HG02970 (cell line): ENCODE data around the gene ISM1.

ENCODE experiments used
- ATAC-seq: cut with Tn5 transposase; IDR thresholded peaks from one replicate; pipeline ENCODE4 v1.9.1; 2021; ENCODE audit warnings: mild to moderate bottlenecking, moderate library complexity, moderate number of reproducible peaks; ENCODE audit not compliant: unreplicated experiment, low FRiP score

ISM1 gene

DNA sequence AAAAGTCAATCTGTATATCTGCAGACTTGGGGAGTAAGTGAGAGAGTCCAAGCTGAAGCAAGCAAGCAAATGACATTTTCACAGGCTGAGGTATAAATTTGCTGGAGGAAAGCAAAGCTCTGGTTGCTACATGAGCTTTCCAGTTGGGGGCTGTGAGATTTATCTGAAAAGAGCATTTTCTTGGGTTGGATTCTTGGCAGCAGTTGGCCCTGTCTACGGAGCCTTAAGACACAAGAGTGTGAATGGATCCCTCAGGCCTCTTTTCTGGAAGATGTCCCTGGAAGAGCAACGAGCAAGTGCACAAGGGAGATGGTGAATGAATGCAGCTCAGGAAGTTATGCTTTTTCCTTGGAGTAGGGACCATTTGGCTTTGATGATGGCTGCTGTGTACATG lies 30.8 kb downstream of the ISM1 start:
- no peak for ATAC-seq

DNA sequence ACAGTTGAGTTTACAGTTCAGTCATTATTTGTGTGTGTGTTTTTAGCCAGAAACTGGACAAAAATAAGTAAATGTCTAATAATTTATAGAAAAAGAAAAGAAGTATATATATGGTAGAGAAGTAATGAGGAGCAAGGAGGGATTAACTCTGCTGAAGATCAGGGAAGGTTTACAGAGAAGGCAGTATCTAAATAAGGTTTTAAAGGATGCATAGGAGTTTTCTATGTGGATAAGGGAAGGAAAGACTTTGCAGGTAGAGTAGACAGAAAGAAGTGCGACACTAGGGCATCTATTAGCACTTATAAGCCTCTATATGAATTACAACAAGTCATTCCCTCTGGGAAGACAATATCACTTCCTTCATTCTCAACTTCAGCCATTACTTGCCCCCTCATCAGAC lies 34.3 kb downstream of the ISM1 start:
- no peak for ATAC-seq

DNA sequence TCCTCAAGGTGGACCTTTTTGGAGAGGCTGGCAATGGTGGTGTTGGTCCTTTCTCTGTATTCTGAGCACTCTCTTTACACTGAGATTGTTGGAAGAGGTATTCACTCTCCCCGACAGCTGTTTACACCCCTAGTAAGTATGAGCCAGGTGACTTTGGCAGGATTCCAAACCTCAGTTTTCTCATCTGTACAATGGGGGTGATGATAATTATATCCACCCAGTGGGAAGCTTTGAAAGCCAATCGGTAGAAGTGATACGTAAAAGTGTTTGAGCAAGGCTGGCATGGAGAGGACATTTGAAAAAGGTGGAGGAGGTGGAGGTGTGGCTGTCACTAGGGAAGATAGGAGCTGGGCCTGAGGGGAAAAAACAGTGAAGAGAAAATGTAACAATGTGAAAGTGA lies 35.5 kb downstream of the ISM1 start:
- ATAC-seq, result no peak

DNA sequence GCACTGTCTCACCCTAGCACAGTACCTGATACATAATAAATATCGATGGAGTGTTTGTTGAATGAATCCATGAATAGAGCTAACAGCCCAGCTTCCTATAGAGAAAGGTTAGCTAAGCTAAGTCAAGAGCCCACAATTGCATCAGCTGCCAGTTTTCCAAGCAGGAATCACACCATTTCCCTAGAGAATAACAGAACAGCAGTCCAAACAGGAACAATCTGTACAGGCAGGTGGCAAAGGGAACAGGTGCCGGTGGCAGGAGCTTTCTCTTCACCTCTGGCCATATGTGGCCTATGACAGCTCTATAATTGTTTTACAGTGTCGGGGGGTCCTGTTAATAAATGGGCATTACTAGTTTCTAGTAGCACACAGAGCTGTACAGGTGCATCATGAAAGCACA lies 38.8 kb downstream of the ISM1 start:
- ATAC-seq, result no peak

DNA sequence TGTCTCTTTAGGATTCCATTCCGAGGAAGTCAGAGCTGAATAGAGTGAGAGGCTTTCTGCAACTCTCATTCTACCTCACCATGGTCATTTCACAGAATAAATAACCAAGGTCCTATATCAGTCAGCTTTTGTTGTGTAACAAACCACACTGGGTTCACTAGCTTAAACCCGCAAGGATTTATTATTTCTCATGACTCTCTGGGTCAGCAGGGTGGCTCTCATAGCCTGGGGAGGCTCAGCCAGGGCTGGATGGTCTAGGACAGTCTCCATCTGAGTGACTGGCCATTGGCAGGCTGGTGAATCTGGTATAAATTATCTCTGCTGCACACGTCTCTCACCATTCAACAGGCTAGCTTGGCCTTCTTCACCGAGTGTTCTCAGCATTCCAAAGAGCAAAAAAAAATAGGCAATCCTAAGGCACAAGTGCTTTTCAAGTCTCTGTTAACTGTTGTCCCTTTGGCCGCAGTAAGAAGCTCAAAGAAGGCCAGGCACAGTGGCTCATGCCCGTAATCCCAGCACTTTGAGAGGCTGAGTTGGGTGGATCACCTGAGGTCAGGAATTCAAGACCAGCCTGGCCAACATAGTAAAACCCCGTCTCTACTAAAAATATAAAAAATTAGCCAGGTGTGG lies 39.7 kb downstream of the ISM1 start:
- ATAC-seq, result no peak

DNA sequence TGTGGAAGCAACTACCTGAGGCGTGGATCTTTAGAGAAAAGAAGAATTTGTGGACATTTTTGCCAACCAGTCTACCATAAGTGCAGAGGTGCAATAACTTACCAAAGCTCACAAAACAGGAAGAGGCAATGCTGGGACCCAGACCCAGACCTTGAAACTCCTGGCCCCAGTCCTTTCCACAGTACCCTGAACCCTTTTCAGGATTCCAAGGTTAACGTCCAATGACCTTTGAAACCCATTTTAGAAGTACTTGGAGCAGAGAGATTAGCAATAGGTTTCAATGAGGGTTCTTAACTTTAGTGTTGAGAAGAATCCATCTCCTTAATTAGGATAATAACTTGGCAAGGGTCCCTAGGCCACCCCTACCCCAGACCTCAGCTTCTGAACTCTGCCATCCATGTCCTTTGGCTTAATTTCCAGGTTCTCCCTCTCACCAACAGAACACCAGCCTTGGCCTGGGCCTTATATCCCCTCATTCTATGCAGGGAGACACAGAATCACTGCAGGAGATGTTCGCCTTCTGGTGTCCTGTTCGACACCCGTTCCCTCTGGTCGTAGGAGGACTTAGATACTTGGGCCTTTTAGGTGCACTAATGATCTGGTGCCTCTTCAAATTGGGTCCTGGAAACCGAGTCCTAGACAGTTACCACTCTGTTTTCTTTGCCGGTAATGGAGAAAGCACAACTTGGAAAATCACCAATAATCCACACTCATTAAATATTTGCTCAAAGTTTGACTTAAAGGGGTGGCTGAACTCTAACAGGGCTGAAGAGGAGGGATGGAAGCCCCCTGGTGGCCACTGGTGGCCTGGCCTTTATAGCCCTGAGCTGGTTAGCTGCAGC lies 40.6 kb downstream of the ISM1 start:
- ATAC-seq, result peak; percentile 53

DNA sequence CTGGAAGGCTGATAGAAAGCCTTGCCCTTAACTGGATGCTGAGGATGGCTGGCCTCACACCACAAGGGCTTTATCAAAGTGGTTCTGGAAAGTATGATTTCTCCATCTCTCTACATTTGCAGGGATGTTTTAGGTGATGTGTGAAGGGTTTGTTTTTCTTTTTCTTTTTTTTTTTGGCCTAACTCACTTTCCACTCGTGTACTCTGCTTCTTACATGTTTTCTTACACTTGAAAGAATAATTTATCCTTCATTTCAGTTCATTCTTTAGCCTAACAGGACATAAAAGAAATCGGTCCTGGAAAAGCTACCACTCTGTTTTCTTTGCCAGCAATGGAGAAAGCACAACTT lies 41.2 kb downstream of the ISM1 start:
- ATAC-seq, result no peak

DNA sequence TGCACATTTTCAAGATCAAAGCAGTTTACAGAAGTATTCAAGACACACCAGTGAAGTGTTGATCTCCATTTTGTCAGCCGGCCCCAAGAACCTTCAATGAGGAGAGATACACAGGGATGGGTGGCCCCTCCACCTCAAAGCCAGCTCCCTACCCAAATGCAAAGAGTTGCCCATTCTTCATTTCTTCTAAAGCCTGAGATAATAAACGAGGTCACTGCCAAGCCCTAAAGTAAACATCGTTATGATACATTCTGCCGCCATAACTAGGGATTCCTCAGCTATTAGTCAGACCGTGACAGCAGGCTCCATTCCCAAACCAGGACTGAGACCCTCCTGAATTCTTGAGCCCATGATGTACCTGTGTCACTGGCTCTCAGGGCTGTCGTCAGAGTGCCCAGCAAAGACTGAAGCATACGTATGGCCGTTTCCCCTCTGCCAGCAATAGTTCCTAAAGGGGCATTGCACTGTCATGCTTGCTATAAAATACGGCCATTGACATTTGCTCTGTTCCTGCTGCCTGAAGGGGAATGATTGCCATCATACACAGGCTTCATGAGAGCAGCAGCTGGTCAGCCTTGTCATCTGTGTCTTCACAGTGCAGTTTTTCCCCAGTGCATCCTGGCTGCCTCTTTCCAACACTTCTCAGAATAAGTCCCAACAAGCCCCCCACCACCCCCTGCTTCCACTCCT lies 41.7 kb downstream of the ISM1 start:
- ATAC-seq, result no peak

DNA sequence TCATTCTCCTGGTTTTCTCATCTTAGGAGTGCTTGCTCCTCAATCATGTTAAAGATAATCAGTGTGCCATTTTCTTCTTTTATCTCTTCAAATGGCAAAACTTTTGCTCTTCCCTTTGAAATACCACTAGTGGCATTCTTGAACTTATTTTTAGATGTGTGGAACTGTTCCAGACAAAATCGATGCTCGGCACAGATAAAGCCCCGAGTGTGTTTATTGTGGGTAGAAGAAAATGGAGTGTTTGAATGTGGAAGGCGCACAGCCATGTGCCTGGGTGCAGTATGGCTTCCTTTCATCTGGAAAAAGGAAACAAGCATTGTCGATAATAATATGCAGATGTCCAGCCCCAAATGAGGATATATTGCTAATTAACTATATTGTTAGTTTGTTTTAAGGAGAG lies 42.4 kb downstream of the ISM1 start:
- no peak for ATAC-seq

DNA sequence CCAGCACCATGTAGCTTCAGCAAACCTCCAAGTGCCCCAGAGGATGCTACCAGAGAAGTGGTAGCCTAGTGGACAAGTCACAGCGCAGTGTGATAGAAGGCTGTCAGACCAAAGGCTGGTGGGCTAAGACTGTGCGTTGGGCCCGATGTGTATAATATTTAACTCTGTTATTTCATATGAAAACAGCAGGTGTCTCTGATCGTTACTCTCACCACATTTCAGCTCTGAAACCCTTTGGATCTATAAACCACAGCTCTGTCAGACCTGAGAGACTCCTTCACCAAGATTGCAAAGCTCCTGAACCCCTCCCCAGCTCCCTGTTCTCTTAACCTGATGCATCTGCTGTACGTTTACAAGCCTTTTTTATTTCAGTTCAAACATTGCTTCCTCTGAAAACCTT lies 43.8 kb downstream of the ISM1 start:
- no peak for ATAC-seq

DNA sequence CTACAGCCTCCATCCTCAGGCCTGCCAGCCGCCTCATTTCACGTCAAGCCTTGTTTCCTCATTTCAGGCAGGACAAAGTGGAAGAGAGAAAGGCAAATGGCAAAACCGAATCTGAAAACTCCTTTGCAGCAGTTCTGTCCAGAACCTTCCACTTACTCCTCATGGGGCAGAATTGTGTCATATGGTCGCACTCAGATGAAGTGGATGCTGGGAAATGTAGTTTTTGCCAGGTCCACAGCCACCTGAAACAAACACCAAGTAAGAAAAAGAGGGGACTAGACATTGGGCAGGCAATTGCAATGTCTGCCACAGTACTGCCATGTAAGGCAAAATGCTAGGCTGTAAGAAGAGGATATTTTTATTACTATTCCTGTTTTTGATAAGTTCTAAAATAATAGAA lies 44.9 kb downstream of the ISM1 start:
- ATAC-seq, result no peak

DNA sequence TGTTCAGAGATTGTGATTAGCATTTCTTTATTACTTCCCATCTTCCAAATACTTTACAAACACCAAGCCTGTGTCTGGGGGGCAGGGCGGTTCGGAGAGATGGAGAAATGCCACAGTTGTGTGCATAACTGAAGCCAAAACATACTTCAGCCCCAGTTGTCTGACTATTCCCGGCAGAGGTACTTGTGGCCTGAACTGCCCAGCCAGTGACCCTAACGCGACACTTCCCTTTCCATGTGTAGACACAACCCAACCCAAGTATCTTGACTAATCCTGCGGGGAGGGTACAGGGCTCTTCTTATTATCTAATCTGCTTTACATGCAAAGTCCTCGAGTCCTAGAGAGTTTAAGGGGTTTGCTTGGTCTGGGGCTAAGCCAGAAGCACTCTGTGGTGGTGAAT lies 46.2 kb downstream of the ISM1 start:
- ATAC-seq, result no peak

DNA sequence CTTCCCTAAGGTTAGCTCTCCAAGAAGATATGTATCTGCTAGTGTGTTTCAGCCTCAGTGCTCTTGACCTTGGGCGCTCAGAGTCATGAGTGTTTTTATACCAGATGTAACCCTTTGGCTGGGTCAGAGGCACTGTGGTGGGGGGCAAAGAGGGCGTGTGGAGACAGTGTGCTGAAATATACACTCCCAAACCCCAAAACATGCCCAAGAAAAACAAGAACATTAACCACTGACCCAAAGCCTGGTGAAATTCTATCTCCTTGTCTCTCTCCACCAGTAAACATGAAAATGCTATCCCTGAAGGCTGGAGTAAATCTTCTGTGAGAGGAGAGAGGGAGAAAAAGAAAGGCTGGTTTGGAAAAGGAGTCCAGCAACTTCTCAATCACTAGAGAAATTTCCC lies 47.9 kb downstream of the ISM1 start:
- ATAC-seq, result no peak

DNA sequence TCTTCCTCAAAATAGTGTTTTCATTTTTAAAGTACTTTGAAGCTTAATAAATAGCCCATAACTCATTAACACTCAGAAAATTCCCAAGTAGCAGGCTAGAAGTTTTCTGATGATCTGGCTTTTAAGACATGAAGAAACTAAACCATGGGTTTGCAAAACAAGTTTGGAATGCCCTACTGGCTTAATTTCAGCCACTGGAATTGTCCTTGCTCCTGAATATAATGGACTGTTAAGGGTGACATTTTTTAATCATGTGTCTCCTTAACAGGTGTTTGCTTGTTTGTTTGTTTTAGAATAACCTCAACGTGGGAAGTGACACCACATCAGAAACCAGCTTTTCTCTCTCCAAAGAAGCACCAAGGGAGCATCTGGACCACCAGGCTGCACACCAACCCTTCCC lies 49.1 kb downstream of the ISM1 start:
- ATAC-seq, result no peak

DNA sequence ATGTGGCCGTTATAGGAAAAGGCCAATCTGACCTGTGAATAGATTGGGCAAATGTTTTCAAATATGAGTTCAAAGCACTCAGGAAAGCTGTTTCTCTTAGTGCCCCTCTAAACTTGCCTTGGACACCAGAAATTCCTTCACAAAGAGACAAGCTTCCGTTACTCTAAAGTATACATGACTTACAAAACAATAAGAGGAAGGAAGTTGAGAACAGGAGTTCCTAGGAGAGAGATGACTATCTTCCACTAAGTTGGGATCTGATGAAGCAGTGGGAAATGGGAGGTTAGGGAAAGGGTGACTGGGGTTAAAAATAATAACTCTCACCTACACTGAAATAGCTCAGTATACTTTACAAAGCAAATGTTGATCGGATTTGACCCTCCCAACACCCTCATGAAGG lies 50.0 kb downstream of the ISM1 start:
- no peak for ATAC-seq

DNA sequence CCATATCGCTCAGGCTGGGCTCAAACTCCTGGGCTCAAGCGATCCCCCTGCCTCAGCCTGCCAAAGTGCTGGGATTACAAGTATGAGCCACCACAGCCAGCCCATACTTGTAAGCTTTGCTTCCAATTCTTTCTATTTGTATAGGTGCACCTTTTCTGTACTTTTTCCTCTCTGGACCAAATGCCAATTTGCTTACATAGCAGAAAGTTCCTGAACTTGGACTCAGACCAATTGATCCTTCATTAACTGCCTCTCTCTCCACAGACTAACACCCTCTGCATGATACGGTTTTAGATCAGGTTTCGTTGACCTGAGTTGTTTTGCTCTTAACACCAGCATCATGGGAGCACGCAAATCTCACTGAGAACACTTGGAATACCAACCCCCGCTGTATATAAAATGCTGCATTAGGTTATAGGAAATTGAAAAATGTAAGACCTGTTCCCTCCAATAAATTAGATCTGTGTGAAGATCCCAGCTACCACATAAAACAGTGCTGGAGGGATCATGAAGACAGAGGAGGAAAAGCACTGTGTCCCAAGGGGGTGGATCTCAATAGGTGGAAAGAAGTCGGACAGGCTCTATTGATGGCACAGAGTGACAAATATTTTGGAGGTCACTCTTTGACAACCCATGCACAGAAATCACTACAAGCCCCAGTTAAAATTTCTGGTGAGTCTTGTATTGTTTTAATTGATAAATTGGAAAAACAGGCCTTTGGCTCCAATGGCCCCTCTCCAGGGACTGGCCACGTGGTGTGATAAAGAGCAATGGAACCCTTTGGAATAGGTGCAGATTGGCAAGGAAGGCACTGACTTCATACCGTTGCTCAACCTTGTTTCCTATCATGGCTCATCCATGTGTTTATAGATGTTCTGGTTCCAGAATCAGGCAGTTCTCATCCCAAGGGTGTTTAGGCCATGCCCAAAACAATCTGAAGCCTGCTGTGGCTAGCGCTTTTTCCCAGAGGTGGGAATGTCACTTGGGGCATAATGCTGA lies 51.2 kb downstream of the ISM1 start:
- ATAC-seq, result no peak

DNA sequence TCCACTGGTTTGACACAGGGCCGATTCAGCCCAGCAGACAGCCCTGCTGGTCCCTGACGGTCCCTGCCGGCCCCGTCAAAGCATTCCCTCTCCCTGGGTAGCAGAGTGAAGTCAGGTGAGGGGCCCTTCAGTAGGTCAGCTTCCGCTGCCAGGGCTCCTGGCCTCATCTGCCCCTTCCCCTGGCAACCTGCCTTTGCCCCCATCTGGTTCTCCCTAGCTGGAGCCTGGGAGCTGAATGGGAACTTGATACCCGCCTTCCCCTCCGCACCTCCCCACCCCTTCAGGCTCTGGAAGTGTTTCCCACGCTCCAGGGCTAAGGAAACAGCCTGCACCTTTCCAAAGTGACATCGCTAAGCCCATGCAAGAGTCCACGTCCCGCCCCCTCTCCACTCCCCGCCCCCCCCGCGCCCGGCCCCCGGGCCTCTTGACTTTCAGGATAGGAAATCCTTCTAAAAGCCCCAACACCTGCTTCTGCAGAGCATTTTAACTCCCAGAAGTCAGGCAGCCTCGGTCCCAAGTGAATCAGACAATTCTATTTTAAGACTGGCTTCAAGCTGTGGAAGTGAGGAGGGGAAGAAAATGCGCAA lies 53.3 kb downstream of the ISM1 start:
- no peak for ATAC-seq

DNA sequence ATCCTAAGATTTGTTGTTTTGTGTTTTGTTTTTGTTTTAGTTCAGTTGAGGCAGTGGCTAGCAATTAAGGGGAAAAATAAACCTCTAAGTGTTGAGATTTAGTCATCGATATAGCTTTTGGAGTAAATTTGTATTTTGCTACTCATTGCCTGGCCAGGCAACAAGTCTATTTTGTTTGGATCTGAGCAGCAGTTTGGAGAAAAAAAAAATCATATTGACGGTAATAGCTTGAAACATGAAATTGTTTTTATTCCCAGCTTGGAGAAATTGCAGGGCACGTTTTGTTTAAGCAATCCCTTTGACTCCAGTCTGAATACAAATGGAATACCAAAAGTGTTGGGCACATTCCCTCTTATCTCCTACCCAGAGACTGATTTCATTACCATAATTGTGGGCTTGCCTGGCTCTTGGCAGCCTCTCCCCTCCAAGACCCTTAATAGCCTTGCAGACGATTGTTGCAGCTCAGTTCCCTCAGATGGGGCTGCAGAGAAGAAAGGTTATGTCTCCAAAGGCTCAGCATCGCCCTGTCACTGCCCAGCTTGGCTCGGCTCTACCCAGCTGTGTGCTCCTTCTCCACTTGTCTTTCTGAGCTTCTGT lies 56.0 kb downstream of the ISM1 start:
- ATAC-seq, result no peak

DNA sequence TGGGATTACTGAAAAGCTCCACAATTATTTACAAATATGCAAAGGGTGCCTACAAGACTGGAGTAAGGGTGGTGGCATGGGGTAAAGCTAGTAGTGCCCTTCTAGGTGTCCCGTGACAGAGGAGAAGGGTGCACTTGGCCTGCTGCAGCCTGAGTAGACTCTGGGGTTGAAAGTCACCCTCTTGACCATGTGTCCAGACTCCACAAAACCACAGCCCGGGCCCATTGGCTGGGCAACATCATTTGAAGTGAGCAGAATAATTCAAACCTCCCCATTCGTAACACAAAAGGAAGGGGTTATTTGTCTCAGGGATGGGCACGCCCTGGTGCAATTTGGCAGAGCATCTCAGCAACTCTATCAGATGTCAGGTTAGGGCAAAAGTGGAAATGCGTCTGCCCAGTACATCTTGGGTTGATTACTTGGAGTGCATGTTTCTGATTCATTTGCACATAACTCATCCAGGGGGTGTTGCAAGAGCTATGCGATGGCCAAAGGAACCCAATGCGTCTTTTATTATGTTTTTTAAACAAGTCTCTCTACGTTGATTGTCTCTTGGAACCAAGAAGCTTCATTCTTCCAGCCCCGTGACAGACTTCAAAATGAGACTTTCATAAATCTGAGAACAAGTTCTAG lies 56.7 kb downstream of the ISM1 start:
- ATAC-seq, result no peak
